ENCODE results near the gene NTNG1.
A peak's percentile ranks its signal among the peaks of the same experiment; 100 is the strongest.

NTNG1 gene

GRCh38 chr1:107419003-107419402 lies 278.2 kb downstream of the NTNG1 start:
- no peak for DNase-seq

- no peak for DNase-seq
Measured at GRCh38 chr1:107422901-107423300, 282.1 kb downstream of the NTNG1 start.

GRCh38 chr1:107430540-107431228 lies 289.8 kb downstream of the NTNG1 start:
- DNase-seq, result peak; percentile 63

- DNase-seq, result no peak
Measured at GRCh38 chr1:107432108-107432507, 291.3 kb downstream of the NTNG1 start.

- DNase-seq, result no peak
Measured at GRCh38 chr1:107433068-107433467, 292.2 kb downstream of the NTNG1 start.

GRCh38 chr1:107433635-107434360 lies 293.0 kb downstream of the NTNG1 start:
- no peak for DNase-seq

- no peak for DNase-seq
Measured at GRCh38 chr1:107434361-107434693, 293.5 kb downstream of the NTNG1 start.

- DNase-seq, result no peak
Measured at GRCh38 chr1:107436552-107437241, 295.9 kb downstream of the NTNG1 start.

GRCh38 chr1:107439567-107439966 lies 298.7 kb downstream of the NTNG1 start:
- DNase-seq, result no peak

- no peak for DNase-seq
Measured at GRCh38 chr1:107442551-107442950, 301.7 kb downstream of the NTNG1 start.

GRCh38 chr1:107443027-107443426 lies 302.2 kb downstream of the NTNG1 start:
- DNase-seq, result no peak

- DNase-seq, result no peak
Measured at GRCh38 chr1:107443860-107444259, 303.0 kb downstream of the NTNG1 start.

GRCh38 chr1:107444302-107444701 lies 303.5 kb downstream of the NTNG1 start:
- peak; percentile 66 for DNase-seq

- DNase-seq, result no peak
Measured at GRCh38 chr1:107449326-107449725, 308.5 kb downstream of the NTNG1 start.

GRCh38 chr1:107450899-107451664 lies 310.2 kb downstream of the NTNG1 start:
- no peak for DNase-seq

- no peak for DNase-seq
Measured at GRCh38 chr1:107451715-107452114, 310.9 kb downstream of the NTNG1 start.

GRCh38 chr1:107454791-107455190 lies 314.0 kb downstream of the NTNG1 start:
- DNase-seq, result no peak

- no peak for DNase-seq
Measured at GRCh38 chr1:107457989-107458388, 317.1 kb downstream of the NTNG1 start.

GRCh38 chr1:107459204-107459904 lies 318.5 kb downstream of the NTNG1 start:
- DNase-seq, result no peak

- DNase-seq, result no peak
Measured at GRCh38 chr1:107460035-107460434, 319.2 kb downstream of the NTNG1 start.

GRCh38 chr1:107464827-107465226 lies 324.0 kb downstream of the NTNG1 start:
- DNase-seq, result no peak

- DNase-seq, result no peak
Measured at GRCh38 chr1:107467286-107467685, 326.4 kb downstream of the NTNG1 start.

- DNase-seq, result no peak
Measured at GRCh38 chr1:107467811-107468210, 327.0 kb downstream of the NTNG1 start.
